GM13977 (cell line): ENCODE results near the gene ACSL1.

Experiments
- DNase-seq: peaks from one replicate; pipeline ENCODE4 v3.0.0; 2012; ENCODE audit warnings: low spot score
- in situ Hi-C: fragments of 300-500 bp; cut with MboI; formaldehyde crosslinking; loops from one replicate; pipeline ENCODE4 v1.12.0; 2022; ENCODE audit warnings: low sequenced_read_pairs, low pct_unique_long_range_greater_than_20kb, mixed read lengths, inconsistent platforms; ENCODE audit not compliant: unreplicated experiment
- TF ChIP-seq, protein P1 (sequence below): IDR thresholded peaks from 2 replicates; pipeline ENCODE4 v1.5.1; 2012; ENCODE audit warnings: mild to moderate bottlenecking, control low read depth; ENCODE audit not compliant: insufficient read depth; ENCODE audit errors: extremely low read depth, missing control alignments

ACSL1 gene

DNA sequence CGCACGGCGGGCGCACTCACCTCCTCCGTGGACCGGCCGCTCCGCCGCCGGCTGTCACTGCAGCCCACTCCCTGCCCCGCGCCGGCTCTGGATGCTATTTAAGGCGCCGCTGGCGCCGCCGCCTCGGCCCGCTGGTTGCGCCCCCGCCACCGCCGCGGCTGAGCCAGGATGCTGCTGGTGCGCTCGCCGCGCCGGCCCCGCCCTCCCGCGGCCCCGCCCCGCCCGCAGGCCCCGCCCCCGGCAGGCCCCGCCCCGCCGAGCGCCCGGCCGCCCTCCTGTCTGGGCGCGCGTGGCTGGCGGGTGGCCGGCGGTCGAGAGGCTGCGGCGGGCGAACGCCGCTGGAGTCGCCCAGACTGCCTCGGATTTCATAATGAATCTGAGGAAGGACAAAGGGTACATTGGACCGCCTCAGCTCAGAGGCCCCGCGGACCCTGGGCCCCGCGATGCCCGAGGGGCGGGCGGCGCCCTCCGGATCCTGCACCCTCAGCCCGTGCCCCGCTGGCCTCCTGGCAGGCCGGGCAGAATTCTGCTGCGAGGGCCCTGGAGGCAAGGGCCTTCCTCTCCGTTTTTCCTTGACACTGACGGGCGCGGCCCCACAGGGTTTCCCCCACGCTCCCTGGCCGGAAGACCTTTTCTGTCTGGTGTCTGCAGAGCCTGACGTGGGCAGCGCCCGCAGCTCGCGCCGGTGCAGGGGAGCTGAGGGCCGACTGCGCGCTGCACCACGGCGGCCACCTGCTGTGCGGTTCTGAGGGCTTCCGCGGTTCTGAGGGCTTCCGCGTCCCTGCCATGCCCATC, at the start of gene ACSL1:
TSS of gene ACSL1 (minus strand) at position 73 of the 795 bp plus-strand sequence. CDS start 22,454 bp downstream, outside the sequence.
- TF ChIP-seq, protein P1, sequence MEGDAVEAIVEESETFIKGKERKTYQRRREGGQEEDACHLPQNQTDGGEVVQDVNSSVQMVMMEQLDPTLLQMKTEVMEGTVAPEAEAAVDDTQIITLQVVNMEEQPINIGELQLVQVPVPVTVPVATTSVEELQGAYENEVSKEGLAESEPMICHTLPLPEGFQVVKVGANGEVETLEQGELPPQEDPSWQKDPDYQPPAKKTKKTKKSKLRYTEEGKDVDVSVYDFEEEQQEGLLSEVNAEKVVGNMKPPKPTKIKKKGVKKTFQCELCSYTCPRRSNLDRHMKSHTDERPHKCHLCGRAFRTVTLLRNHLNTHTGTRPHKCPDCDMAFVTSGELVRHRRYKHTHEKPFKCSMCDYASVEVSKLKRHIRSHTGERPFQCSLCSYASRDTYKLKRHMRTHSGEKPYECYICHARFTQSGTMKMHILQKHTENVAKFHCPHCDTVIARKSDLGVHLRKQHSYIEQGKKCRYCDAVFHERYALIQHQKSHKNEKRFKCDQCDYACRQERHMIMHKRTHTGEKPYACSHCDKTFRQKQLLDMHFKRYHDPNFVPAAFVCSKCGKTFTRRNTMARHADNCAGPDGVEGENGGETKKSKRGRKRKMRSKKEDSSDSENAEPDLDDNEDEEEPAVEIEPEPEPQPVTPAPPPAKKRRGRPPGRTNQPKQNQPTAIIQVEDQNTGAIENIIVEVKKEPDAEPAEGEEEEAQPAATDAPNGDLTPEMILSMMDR, result no peak
- in situ Hi-C loops, result no loop called here
- DNase-seq, result peak; percentile 98

DNA sequence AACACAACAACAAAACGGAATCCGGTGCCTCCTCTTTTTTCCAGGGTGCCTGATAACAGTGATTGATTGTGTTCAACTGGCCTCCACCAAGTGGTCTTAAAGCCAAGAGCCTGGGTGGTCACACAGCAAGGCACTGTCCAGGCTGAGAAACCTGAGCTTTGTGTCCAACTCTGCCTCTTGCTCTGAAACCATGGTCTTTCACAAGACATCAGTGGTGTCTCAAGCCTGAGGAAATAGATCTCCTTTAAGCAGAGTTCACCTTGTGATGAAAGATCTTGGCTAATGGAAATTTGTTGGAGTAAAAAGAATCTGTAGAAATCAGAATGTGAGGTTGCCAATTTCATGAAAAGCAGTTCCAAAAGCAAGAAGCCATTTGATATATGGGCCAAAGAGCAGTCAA, 47.3 kb upstream of the ACSL1 start:
- TF ChIP-seq, protein P1, result no peak
- DNase-seq, result no peak
- in situ Hi-C loops, result no loop called here

DNA sequence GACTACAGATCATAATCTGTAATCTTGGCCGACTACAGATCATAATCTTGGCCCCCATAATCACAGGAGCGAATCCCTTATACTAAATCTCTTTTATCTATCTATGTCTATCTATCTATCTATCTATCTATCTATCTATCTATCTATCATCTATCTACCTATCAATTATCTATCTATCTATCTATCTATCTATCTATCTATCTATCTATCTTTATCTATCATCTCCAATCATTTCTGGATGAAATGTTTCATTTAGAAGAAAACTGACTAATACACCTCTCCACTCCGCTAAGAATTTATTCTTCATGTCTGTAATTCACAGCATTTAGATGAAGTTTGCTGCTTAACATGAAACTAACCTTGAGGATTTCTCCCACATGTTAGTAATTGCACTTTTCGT, 45.0 kb upstream of the ACSL1 start:
- no peak for DNase-seq
- TF ChIP-seq, protein P1, result no peak
- in situ Hi-C loops, result no loop called here

- TF ChIP-seq, protein P1, result no peak
- in situ Hi-C loops, result no loop called here
- no peak for DNase-seq
Measured at GRCh38 chr4:184868623-184869022, 42.9 kb upstream of the ACSL1 start.

DNA sequence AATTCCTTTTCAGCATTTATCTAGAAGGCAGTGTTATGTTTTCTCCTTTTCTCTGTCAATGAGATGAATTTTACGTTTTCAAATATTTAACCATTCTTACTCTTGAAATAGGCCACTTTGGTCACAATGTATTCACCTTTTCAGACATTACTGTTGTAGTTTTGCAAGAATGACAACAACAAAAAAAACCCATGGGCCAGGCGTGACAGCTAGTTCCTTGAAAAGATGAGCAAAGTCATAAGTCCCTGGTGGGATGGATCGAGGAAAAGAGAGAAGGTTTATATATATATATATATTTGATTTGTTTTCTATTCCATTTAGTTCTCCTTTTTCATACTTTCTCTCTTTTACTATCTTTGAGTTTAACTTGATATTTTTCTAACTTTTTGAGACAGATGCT, 38.1 kb upstream of the ACSL1 start:
- TF ChIP-seq, protein P1, result no peak
- no peak for DNase-seq

DNA sequence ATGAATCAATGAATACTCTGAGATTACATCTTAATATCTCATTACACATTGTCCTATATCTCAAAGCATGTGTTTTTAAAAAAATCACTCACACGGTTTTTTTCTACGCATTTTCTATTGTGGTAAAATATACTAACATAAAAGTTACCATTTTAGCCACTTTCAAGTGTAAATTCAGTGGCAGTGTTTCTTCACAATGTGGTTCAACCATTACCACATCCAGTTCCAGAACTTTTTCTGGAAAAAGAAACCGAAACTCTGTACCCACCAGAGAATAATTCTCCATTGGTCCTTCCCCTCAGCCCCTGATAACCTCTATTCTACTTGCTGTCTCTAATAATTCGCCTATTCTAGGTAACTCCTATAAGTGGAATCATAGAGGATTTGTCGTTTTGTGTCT, 35.3 kb upstream of the ACSL1 start:
- TF ChIP-seq, protein P1, result no peak
- no peak for DNase-seq
- in situ Hi-C loops, result no loop called here

More for the DNA sequence above, 38.1 kb upstream of the ACSL1 start:
- in situ Hi-C loops, result no loop called here
